ENCODE data around the gene TM9SF4. TPM values are rescaled to one million over a fixed set of nuclear protein-coding genes. Genes with fewer than 3 reads are reported as not detected.
A peak's percentile ranks its signal among the peaks of the same experiment; 100 is the strongest.

TM9SF4 gene
- total and polyA plus RNA-seq, 12 donors, result 19.2 to 36.0 (median 31.1) TPM

DNA sequence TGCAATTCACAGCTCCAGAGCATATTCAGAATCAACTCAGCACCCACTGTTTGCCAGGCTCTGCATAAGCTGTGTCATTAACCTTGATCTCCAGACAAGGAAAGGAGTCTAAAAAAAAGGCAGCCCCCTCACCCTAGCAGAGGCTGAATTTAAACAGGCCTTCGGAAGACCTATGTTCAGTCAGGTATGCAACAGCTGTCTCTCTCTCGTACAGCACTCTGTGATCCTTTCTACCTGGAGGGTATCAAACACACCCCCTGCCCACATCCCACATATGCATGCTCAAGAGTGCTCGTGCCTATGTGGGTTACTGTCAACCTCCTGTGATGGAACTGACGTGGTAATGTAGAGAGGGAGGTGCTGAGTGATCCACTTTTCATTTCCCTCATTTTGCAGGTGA lies 89.5 kb downstream of the TM9SF4 start:
- H3K9me3 ChIP-seq, result no peaks in the 10 kb centered on the region
- H3K27ac ChIP-seq, result no peak overlapping the region
- no peak for ATAC-seq
- intact Hi-C loops (cut with DNase I), result no loop called here
- peaks cover 0 to 86% (median 53%) of the 10 kb centered on the region in 9 donors for H3K36me3 ChIP-seq
- 77 to 79% methylated on average over 4 of the region's 4 CpGs for WGBS, 2 donors
- H3K4me1 ChIP-seq, result peaks cover 16 to 48% (median 31%) of the 10 kb centered on the region in 9 donors
- H3K27me3 ChIP-seq, result no peaks in the 10 kb centered on the region
- TF ChIP-seq, protein P1, sequence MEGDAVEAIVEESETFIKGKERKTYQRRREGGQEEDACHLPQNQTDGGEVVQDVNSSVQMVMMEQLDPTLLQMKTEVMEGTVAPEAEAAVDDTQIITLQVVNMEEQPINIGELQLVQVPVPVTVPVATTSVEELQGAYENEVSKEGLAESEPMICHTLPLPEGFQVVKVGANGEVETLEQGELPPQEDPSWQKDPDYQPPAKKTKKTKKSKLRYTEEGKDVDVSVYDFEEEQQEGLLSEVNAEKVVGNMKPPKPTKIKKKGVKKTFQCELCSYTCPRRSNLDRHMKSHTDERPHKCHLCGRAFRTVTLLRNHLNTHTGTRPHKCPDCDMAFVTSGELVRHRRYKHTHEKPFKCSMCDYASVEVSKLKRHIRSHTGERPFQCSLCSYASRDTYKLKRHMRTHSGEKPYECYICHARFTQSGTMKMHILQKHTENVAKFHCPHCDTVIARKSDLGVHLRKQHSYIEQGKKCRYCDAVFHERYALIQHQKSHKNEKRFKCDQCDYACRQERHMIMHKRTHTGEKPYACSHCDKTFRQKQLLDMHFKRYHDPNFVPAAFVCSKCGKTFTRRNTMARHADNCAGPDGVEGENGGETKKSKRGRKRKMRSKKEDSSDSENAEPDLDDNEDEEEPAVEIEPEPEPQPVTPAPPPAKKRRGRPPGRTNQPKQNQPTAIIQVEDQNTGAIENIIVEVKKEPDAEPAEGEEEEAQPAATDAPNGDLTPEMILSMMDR (IDR thresholded peaks at IDR 0.05), result no peak
- no peak for DNase-seq
- no peak overlapping the region for H3K4me3 ChIP-seq

DNA sequence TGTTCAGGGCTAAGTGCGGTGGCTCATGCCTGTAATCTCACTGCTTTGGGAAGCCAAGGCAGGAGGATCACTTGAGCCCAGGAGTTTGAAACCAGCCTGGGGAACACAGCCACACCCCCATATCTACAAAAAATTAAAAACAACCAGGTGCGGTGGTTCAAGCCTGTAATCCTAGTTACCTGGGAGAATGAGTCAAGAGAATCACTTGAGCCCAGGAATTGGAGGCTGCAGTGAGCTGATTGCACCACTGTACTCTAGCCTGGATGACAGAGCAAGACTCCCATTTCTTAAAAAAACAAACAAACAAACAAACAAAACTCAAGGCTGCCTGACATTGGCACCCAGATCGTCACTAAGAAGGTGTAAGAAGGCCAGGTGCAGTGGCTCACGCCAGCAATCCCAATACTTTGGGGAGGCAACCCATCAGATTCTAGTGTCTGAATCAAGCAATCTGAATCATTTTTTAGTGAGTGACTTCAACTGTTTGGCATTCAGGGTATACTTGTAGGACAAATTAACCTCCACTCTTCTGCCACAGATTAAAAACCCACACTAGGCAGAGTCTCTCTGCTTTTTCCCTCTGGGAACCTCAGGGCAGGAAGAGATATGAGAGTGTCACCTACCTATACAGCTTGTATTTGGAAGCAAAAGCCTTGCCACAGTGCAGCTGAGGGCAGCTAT lies 91.9 kb downstream of the TM9SF4 start:
- DNase-seq (no peak), ATAC-seq (no peak)
- H3K36me3 ChIP-seq, result peaks cover 0 to 66% (median 41%) of the 10 kb centered on the region in 9 donors
- intact Hi-C loops (cut with DNase I), result loop anchor here in 6 of 10 donors (10.0 kb wide), 6 partner anchors 73 to 263 kb away; partner anchors contain the start of genes ASXL1 (in 2 of the 6) and KIF3B (in 1 of the 6)
- H3K27ac ChIP-seq, result peak overlapping the region in 6 of 10 donors; percentile 20 to 96 (median 44)
- TF ChIP-seq, protein P1 (IDR thresholded peaks at IDR 0.05), result no peak
- WGBS, 2 donors, result 81 to 87% methylated on average over 4 of the region's 4 CpGs
- H3K4me3 ChIP-seq, result no peak overlapping the region
- no peaks in the 10 kb centered on the region for H3K27me3 ChIP-seq
- H3K9me3 ChIP-seq, result no peaks in the 10 kb centered on the region
- peaks cover 22 to 64% (median 54%) of the 10 kb centered on the region in 9 donors for H3K4me1 ChIP-seq

DNA sequence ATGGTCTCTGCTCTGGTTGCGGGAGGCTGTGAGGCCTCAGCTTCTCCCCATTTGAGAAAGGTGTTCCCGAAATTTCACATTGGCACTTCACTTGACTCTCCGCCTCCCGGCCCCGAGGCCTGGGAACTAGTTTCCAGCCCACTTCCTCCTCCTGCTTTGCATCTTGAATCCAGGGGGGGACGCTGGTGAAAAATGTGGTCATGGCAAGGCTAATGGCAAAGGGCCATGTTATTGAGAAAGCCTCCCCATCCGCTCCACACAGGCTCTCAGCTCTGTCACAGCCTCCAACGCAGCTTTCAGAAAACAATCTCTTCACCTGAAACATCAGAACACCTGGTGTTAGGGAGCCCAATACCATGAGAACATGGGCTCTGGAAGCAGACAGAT lies 92.5 kb downstream of the TM9SF4 start:
- TF ChIP-seq, protein P1 (IDR thresholded peaks at IDR 0.05), result no peak
- Histone ChIP-seq H3K9me3 (no peaks in the 10 kb centered on the region), H3K4me3 (no peak overlapping the region), H3K27me3 (no peaks in the 10 kb centered on the region), H3K27ac (peak overlapping the region in 6 of 10 donors; percentile 20 to 96 (median 44)), H3K4me1 (peaks cover 27 to 70% (median 60%) of the 10 kb centered on the region in 9 donors), H3K36me3 (peaks cover 0 to 60% (median 35%) of the 10 kb centered on the region in 9 donors)
- 66 to 69% methylated on average over 8 of the region's 8 CpGs for WGBS, 2 donors
- intact Hi-C loops (cut with DNase I), result loop anchor here in 6 of 10 donors (10.0 kb wide), 6 partner anchors 73 to 263 kb away; partner anchors contain the start of genes ASXL1 (in 2 of the 6) and KIF3B (in 1 of the 6)
- ATAC-seq (peak in 1 of 8 donors; percentile 26), DNase-seq (no peak)

DNA sequence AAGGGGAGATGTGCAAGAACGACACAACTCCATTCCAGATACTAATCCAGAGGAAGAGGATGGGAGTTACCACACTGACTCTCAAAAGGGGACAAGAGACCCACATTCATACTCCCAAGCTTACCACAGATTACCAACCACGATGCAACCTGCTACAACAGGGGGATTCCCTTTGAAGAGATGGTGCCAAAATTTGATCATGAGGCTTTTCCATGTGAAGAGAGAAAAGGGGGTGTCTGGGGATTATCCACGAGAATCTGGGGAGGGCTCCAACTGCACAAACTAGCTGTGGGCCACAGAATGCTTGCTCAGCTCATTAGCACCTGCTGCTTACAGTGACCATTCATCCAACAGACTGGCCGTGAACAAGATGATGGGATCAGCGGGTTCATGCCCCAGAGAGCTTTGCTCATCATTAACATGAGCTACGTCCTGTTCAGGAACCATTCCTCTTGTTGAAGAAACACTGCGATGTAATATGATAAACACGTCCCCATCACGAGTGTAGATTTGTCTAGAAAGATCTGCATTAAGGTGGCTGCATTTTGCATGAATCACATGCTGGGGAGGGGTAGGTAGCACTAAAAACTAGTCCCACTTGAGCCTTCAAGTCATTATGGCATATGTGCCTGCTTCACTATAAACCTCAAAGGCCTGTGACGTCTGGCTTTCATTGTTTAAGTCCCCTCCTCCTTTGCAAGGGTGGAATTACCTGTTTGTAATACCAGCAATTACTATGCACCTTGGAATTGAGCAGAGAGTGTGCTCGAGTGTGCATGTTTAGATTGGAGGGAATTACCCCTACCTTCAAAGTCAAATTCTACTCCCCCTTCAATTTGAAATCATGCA lies 94.1 kb downstream of the TM9SF4 start:
- Histone ChIP-seq H3K27ac (peak overlapping the region in 9 of 10 donors; percentile 52 to 99 (median 95)), H3K4me3 (no peak overlapping the region), H3K4me1 (peaks cover 31 to 73% (median 67%) of the 10 kb centered on the region in 9 donors), H3K9me3 (no peaks in the 10 kb centered on the region), H3K27me3 (no peaks in the 10 kb centered on the region), H3K36me3 (peaks cover 0 to 44% (median 24%) of the 10 kb centered on the region in 9 donors)
- TF ChIP-seq, protein P1 (IDR thresholded peaks at IDR 0.05), result no peak
- no peak for DNase-seq
- no peak for ATAC-seq
- 63 to 66% methylated on average over 11 of the region's 11 CpGs for WGBS, 2 donors
- intact Hi-C loops (cut with DNase I), result loop anchor here in 6 of 10 donors (10.0 kb wide), 6 partner anchors 71 to 261 kb away; partner anchors contain the start of genes ASXL1 (in 2 of the 6) and KIF3B (in 1 of the 6)
